ENCODE data around the gene IPO4.

The IPO4 gene

DNA sequence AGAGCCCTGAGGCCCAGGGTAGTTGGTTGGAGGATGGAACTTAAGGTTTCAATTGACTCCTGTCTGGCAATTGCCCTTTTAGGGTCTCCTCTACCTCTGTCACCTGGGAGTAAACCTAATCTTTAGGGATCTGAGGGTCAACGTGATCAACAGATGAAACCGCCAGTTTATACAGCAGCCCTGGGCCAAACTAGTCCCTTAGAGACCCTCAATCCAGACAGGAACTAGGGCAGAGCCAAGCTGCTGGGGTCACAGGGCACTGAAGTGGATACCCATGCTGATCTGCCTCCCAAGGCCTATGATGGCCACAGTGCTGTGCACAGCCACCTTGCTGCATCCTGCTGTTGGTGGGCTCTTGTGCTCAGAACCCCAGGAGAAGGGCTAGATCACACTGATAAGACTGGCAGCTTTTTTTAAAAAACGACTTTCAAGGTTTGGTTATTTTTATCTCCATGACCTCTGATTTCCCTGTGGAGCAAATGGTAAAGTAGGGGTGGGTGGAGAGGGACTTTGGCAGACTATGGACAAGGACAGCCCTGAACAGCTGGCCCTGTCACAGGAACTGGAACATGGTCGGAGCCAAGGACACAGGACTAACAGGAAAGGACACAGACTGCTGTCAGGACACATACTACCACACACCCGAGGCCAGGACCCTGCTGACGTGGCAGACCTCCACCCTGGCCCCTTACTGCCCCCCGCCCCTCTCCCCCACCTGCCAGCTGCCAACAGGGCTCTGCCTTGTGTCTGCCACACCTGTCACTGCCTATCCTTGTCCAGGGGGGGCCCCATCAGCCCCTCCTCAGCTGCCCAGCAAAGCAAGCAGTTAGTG lies 57.7 kb downstream of the IPO4 start:
- DNase-seq: no peak

DNA sequence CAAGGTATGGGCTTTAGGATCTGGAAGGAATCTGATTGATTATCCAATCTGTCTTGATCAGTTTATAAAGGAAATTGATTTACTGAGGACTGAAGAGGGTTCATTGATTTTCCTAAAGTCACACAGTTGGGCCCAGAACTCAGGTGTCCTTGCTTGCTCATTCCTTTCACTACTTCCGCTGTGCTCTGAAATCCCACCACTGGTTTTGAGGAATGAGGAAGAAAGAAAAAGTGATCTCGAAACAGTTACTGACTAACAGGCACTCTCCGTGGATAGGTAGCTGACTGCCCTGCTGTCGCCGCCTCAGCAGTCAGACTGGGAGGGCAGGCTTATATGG lies 58.3 kb downstream of the IPO4 start, which contains the start of gene FITM1:
Gene FITM1, plus strand, starts transcription at position 280 of the 337 bp plus-strand sequence. CDS start 905 bp downstream, outside the sequence.
- DNase-seq: no peak

Data from fibroblast of skin of right biceps (primary cell).